ENCODE results near the gene ATP8B3. TPM values are rescaled to one million over a fixed set of nuclear protein-coding genes. Genes with fewer than 3 reads are reported as not detected.

ATP8B3 gene
- total RNA-seq, 2 donors from 2014 or later: 0.51 to 0.74 TPM

DNA sequence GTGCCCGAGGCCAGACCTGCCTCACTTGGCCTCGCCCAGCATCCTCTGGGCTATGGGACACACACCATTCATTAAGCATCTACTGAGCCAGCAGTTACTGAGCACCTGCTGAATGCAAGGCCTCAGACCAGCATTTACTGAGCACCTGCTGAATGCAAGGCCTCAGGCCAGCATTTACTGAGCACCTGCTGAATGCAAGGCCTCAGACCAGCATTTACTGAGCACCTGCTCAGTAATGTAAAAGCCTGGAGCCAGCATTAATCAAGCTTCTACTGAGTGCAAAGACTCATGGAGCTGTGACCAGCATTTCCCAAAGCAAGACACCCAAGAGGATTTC lies 3.7 kb downstream of the ATP8B3 start:
- Histone ChIP-seq H3K36me3 (no peaks in the 10 kb centered on the region), H3K27ac (no peak overlapping the region), H3K27me3 (no peaks in the 10 kb centered on the region), H3K4me1 (peaks cover 0 to 20% of the 10 kb centered on the region in 2 donors), H3K4me3 (no peak overlapping the region), H3K9me3 (no peaks in the 10 kb centered on the region)
- TF ChIP-seq, protein P1, sequence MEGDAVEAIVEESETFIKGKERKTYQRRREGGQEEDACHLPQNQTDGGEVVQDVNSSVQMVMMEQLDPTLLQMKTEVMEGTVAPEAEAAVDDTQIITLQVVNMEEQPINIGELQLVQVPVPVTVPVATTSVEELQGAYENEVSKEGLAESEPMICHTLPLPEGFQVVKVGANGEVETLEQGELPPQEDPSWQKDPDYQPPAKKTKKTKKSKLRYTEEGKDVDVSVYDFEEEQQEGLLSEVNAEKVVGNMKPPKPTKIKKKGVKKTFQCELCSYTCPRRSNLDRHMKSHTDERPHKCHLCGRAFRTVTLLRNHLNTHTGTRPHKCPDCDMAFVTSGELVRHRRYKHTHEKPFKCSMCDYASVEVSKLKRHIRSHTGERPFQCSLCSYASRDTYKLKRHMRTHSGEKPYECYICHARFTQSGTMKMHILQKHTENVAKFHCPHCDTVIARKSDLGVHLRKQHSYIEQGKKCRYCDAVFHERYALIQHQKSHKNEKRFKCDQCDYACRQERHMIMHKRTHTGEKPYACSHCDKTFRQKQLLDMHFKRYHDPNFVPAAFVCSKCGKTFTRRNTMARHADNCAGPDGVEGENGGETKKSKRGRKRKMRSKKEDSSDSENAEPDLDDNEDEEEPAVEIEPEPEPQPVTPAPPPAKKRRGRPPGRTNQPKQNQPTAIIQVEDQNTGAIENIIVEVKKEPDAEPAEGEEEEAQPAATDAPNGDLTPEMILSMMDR (IDR thresholded peaks at IDR 0.05): no peak
- no peak for DNase-seq (ENCODE audit: low spot score)

DNA sequence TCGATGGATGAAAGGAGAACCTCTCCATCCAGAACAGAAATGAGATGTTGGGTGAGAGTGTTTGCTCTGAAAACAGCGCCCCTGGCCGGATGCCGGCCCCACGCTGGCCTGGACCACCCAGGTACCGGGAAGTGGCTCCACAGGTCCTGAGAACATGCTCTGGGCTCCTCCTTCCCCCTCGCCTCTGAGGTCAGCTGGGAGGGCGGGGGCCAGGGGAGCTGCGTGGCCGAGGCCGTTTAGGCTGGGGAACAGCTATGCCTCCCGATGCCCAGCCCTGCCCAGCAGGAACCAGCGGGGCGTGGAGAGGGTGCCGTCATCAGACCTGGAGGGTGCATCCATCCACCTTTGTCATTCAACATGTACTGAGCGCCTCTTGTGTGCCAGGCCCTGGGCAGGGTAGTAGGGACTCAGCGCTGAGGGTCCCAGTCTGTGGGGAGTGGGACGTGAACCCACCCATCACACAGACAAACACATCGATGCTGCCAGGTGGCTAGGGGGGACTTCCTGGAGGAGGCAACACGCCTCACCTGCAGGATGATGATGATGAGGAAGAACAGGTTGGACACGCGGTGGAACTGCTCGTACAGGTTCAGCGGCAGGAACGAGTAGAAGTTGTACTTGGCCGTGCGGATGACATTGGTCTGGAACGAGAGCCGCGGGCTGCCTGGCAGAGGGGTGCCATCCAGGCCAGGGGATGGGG lies 4.2 kb downstream of the ATP8B3 start:
- Histone ChIP-seq H3K27ac (no peak overlapping the region), H3K27me3 (no peaks in the 10 kb centered on the region), H3K36me3 (no peaks in the 10 kb centered on the region), H3K4me3 (no peak overlapping the region), H3K9me3 (no peaks in the 10 kb centered on the region), H3K4me1 (peaks cover 0 to 15% of the 10 kb centered on the region in 2 donors)
- no peak for DNase-seq (ENCODE audit: low spot score)
- TF ChIP-seq, protein P1 (IDR thresholded peaks at IDR 0.05): no peak

DNA sequence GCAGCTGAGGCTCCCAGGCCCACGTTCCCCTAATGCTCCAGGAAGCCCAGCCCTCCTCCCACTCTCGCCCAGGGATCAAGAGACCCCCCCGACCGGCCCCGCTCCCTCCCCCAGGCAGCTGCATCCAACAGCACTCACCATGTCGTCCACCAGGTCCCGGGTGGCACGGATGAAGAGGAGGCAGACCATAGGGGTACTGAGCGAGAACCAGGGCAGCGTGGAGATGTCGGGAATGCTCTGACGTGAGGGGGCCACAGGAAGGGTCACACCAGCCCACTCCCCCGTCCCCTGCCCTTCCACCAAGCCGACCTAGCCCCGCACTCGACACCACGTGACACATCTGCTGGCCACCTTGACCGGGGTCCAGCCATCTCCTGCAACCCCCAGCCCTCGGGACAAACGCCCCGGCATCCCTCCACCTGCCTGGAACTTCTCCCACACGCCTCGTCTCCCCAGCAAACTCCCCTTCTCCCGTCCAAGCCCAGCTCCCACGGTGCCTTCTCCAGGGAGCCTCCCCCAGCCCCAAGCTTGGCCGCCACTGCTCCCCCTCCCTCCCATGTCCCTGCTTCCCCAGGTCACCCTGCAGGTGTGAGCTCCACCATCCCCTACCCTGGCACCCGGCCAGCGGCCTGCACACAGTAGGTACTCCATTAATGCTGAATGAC lies 4.9 kb downstream of the ATP8B3 start:
- Histone ChIP-seq H3K36me3 (no peaks in the 10 kb centered on the region), H3K27me3 (no peaks in the 10 kb centered on the region), H3K4me3 (no peak overlapping the region), H3K4me1 (peaks cover 0 to 10% of the 10 kb centered on the region in 2 donors), H3K9me3 (no peaks in the 10 kb centered on the region), H3K27ac (no peak overlapping the region)
- TF ChIP-seq, protein P1 (IDR thresholded peaks at IDR 0.05): no peak
- DNase-seq (ENCODE audit: low spot score): no peak

DNA sequence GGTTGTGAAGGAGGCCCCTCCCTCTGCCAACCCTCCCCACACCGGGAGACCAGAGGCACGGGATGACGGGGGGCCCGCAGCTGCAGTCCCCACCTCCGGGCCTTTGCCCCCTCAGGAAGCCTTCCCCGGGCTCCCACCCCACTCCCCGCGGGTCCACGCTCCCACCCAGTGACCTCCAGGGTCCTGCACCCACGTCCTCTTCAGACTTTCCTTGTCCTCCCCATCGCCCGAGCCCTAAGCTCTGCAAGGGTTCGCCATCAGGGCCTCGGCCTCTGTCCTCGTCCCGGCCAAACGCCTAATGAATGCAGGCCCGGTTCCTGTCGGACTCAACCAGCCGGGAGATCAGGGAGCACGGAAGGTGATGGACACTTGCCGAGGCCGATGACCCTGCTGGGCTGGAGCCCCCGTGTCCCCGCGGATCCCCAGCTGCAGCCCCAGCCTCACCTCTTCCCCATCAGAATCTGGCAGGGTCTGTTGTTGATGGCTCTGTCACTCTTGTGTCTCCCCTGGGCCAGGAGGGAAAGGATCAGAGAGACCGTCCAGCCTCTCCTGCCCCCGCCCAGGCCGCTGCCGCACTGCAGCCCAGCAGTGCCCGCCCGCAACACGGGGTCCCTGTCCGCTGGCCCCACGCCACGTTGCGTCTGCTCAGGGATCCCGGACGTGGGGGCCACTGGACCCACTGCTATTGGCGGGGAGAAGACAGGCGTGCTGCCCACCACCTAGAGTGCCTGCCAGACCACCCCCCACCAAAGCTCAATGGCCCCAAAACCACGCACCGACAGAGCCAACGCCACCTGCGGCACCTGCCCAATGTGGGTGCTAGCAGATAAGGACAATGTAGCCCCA lies 5.7 kb downstream of the ATP8B3 start:
- no peak for DNase-seq (ENCODE audit: low spot score)
- Histone ChIP-seq H3K9me3 (no peaks in the 10 kb centered on the region), H3K4me1 (peaks cover 0 to 3% of the 10 kb centered on the region in 2 donors), H3K36me3 (no peaks in the 10 kb centered on the region), H3K27ac (no peak overlapping the region), H3K27me3 (no peaks in the 10 kb centered on the region), H3K4me3 (no peak overlapping the region)
- TF ChIP-seq, protein P1 (IDR thresholded peaks at IDR 0.05): no peak

DNA sequence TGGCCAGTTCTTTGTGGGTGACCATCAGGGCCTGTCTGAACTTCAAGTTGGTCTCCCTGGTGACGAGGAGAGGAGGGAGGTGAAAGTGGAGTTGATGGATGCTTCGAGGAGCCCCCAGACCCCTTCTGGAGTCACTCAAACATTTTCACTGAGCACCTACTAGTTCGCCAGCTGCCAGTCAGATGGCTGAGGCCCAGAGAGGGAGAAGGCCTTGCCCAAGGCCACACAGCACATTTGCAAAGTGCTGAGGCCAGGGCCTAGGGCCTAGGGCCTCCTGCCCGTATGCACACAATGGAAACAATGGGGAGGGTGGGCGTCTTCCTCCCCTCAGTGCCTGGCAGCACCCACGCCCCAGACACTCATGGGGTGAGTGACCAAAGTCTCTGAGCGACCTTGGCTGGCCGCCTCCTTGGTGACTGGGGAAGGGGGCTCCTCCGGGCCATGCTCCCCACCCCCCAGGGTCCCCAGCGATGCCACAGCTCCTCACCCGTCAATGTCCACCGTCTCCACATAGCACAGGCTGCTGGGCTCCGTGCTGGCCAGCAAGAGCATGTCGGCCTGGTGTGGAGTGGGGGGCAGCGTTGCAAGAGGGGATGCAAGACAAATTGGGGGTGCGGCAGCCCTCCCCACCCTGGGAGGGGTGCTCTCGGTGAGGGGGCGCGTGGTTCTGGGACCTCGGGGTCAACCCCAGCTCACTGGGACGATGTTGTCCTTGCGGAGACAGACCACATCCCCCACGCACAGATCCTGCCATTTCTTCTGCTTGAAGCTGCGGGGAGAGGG lies 6.5 kb downstream of the ATP8B3 start:
- Histone ChIP-seq H3K9me3 (no peaks in the 10 kb centered on the region), H3K36me3 (no peaks in the 10 kb centered on the region), H3K27ac (no peak overlapping the region), H3K4me1 (no peaks in the 10 kb centered on the region), H3K27me3 (no peaks in the 10 kb centered on the region), H3K4me3 (no peak overlapping the region)
- no peak for DNase-seq (ENCODE audit: low spot score)
- TF ChIP-seq, protein P1 (IDR thresholded peaks at IDR 0.05): no peak
